K562 (cell line): ENCODE data around the gene ORAI2. TPM values are rescaled to one million over a fixed set of nuclear protein-coding genes. Genes with fewer than 3 reads are reported as not detected.

Experiments
- CCNT2 ChIP-seq: IDR thresholded peaks from 2 replicates; pipeline ENCODE4 v1.6.1; 2011; ENCODE audit warnings: borderline replicate concordance, low read depth, mild to moderate bottlenecking, moderate library complexity, mixed read lengths, low read length; ENCODE audit not compliant: insufficient read length; ENCODE audit errors: extremely low read depth
- CTBP1 ChIP-seq: fragments of 450-650 bp; IDR thresholded peaks from 2 replicates; pipeline ENCODE4 v1.6.1; 2016; ENCODE audit warnings: borderline replicate concordance
- DDX20 ChIP-seq: fragments of 450-650 bp; IDR thresholded peaks from 2 replicates; pipeline ENCODE4 v1.6.1; 2016; ENCODE audit warnings: missing genetic modification characterization, low read depth, mild to moderate bottlenecking, missing compliant biosample characterization, moderate library complexity
- ELK3 ChIP-seq: fragments of 450-650 bp; formaldehyde crosslinking; IDR thresholded peaks from 2 replicates; pipeline ENCODE4 v1.4.0; 2020; ENCODE audit warnings: mild to moderate bottlenecking
- EWSR1 ChIP-seq: fragments of 450-650 bp; IDR thresholded peaks from 2 replicates; pipeline ENCODE4 v1.6.1; 2018; ENCODE audit warnings: borderline replicate concordance, mild to moderate bottlenecking, low read depth, moderate library complexity; ENCODE audit not compliant: partially characterized antibody
- FOXO4 ChIP-seq: fragments of 450-650 bp; formaldehyde crosslinking; IDR thresholded peaks from 2 replicates; pipeline ENCODE4 v1.4.0; 2020; ENCODE audit warnings: mild to moderate bottlenecking, moderate library complexity
- LCOR ChIP-seq: sonication (generic); formaldehyde crosslinking; IDR thresholded peaks from 2 replicates; pipeline ENCODE4 v1.8.0; 2022; ENCODE audit warnings: mild to moderate bottlenecking, missing genetic modification reagents
- MECOM ChIP-seq: fragments of 250-450 bp; sonication (Bioruptor Pico); IDR thresholded peaks from 2 replicates; pipeline ENCODE4 v1.8.0; 2022; ENCODE audit warnings: inconsistent platforms
- MED1 ChIP-seq: sonication (generic); formaldehyde crosslinking; IDR thresholded peaks from 2 replicates; pipeline ENCODE4 v1.8.1; 2023; ENCODE audit warnings: missing genetic modification reagents, borderline replicate concordance
- MLLT1 ChIP-seq, 2 experiments: fragments of 450-650 bp; IDR thresholded peaks; 2 replicates each; pipeline ENCODE4 v1.6.1; 2016
- MTF1 ChIP-seq: fragments of 250-450 bp; sonication (Bioruptor Pico); IDR thresholded peaks from 2 replicates; pipeline ENCODE4 v1.9.0; 2021; ENCODE audit warnings: moderate library complexity, mild to moderate bottlenecking, inconsistent platforms, borderline replicate concordance
- NR2C1 ChIP-seq, 2 experiments: fragments of 450-650 bp; IDR thresholded peaks; 2 replicates each; pipeline ENCODE4 v1.6.1; 2017; ENCODE audit warnings: mild to moderate bottlenecking in 2 of 2, antibody characterized with exemption in 1 of 2, inconsistent platforms in 1 of 2, missing compliant biosample characterization in 1 of 2, missing genetic modification characterization in 1 of 2
- NRF1 ChIP-seq, 2 experiments: fragments of 450-650 bp; IDR thresholded peaks in 1 of 2; conservative IDR thresholded peaks in 1 of 2; 2 replicates each; pipeline ENCODE4 v1.6.1; 2014; ENCODE audit warnings: mild to moderate bottlenecking in 2 of 2
- PHF21A ChIP-seq: fragments of 450-650 bp; IDR thresholded peaks from 2 replicates; pipeline ENCODE4 v1.6.1; 2017; ENCODE audit warnings: low read depth, borderline replicate concordance
- SAFB ChIP-seq: fragments of 200-400 bp; formaldehyde crosslinking; IDR thresholded peaks from 2 replicates; pipeline ENCODE4 v1.6.1; 2017; ENCODE audit warnings: low read depth, low read length, borderline replicate concordance
- SRSF1 ChIP-seq: fragments of 200-400 bp; formaldehyde crosslinking; IDR thresholded peaks from 2 replicates; pipeline ENCODE4 v1.6.1; 2017; ENCODE audit warnings: mild to moderate bottlenecking, low read depth, low read length, moderate library complexity
- STAG1 ChIP-seq: sonication (generic); formaldehyde crosslinking; IDR thresholded peaks from 2 replicates; pipeline ENCODE4 v1.5.0; 2020; ENCODE audit warnings: missing genetic modification reagents, borderline replicate concordance
- STAT6 ChIP-seq: sonication (generic); formaldehyde crosslinking; IDR thresholded peaks from 2 replicates; pipeline ENCODE4 v1.8.1; 2023; ENCODE audit warnings: mild to moderate bottlenecking, missing genetic modification reagents
- TCF3 ChIP-seq: sonication (generic); formaldehyde crosslinking; IDR thresholded peaks from 2 replicates; pipeline ENCODE4 v1.4.0; 2020; ENCODE audit warnings: mild to moderate bottlenecking, missing genetic modification reagents
- THRAP3 ChIP-seq: fragments of 450-650 bp; IDR thresholded peaks from 2 replicates; pipeline ENCODE4 v1.6.1; 2016; ENCODE audit warnings: mild to moderate bottlenecking, inconsistent platforms, borderline replicate concordance
- ZNF79 ChIP-seq: fragments of 250-450 bp; sonication (Bioruptor Pico); IDR thresholded peaks from 2 replicates; pipeline ENCODE4 v1.4.0; 2020; ENCODE audit warnings: low read depth, mild to moderate bottlenecking, moderate library complexity
- polyA plus RNA-seq, 8 experiments: library from polyadenylated mRNA; depleted of rRNA in 4 of 8; stranded (reverse) in 5 of 8; unstranded in 3 of 8; fragments of >200 nt; fragmentation: Nextera tagmentation in 2 of 8; fragmentation: Illumina TruSeq in 1 of 8; extraction: Ambion mirVana in 2 of 8; extraction: Trizol in 1 of 8; gene quantifications; 2 replicates each; pipeline versions ENCODE4 v1.2.1 to v1.2.3, GENCODE V29; 2011 to 2014; ENCODE audit warnings: inconsistent platforms in 1 of 8, missing spikeins in 1 of 8
- total RNA-seq, 7 experiments: library from RNA; depleted of rRNA in 6 of 7; stranded (reverse); fragments of >200 nt in 6 of 7; fragmentation: Illumina TruSeq in 2 of 7; extraction: Trizol in 2 of 7; gene quantifications; 2 replicates each; pipeline versions ENCODE4 v1.2.1 to v1.2.3, GENCODE V29; 2011 to 2021; ENCODE audit warnings: low replicate concordance in 1 of 7

Gene ORAI2
- total and polyA plus RNA-seq, 9 of the 15 experiments (the other 6 are each of a cell fraction or from before 2014, with no cell fraction given) = 1.1 to 27.7 (median 9.2) TPM

- TF ChIP-seq SRSF1 (no peak), THRAP3 (no peak), PHF21A (no peak), LCOR (CRISPR knock-in tag) (peak; percentile 62), EWSR1 (no peak), FOXO4 (no peak), MTF1 (CRISPR knock-in tag) (no peak), CCNT2 (peak; percentile 86), MECOM (CRISPR knock-in tag) (no peak), NR2C1 (IDR thresholded peaks at IDR 0.05) (no peak), NR2C1 (tag; IDR thresholded peaks at IDR 0.05) (0 out of 2 replicates have a peak, but pooled peaks have one; percentile 8), ZNF79 (no peak), DDX20 (tag) (no peak), CTBP1 (peak; percentile 94), NRF1 (conservative IDR thresholded peaks at IDR 0.05 in 1 of 2, IDR thresholded peaks at IDR 0.05 in 1 of 2) (peak; percentile 97), SAFB (peak; percentile 97), MED1 (no peak), STAT6 (CRISPR knock-in tag) (0 out of 2 replicates have a peak, but pooled peaks have one; percentile 66), ELK3 (no peak), TCF3 (CRISPR knock-in tag) (0 out of 2 replicates have a peak, but pooled peaks have one; percentile 7), STAG1 (CRISPR knock-in tag) (0 out of 2 replicates have a peak, but pooled peaks have one; percentile 21), MLLT1 (IDR thresholded peaks at IDR 0.05) (no peak)
Observed at GRCh38 chr7:102464577-102465280, 31.4 kb downstream of the ORAI2 start, which contains the start of the genes ALKBH4 and LRWD1 (continued).
